ENCODE measurements around the gene TMEM179.

GRCh38 chr14:104557086-104557485, 47.5 kb downstream of the TMEM179 start:
- TF ChIP-seq, protein P1, sequence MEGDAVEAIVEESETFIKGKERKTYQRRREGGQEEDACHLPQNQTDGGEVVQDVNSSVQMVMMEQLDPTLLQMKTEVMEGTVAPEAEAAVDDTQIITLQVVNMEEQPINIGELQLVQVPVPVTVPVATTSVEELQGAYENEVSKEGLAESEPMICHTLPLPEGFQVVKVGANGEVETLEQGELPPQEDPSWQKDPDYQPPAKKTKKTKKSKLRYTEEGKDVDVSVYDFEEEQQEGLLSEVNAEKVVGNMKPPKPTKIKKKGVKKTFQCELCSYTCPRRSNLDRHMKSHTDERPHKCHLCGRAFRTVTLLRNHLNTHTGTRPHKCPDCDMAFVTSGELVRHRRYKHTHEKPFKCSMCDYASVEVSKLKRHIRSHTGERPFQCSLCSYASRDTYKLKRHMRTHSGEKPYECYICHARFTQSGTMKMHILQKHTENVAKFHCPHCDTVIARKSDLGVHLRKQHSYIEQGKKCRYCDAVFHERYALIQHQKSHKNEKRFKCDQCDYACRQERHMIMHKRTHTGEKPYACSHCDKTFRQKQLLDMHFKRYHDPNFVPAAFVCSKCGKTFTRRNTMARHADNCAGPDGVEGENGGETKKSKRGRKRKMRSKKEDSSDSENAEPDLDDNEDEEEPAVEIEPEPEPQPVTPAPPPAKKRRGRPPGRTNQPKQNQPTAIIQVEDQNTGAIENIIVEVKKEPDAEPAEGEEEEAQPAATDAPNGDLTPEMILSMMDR (IDR thresholded peaks at IDR 0.05; ENCODE audit: borderline replicate concordance, extremely low read depth, low read length, poor library complexity, severe bottlenecking) = no peak
- TF ChIP-seq EZH2 (IDR thresholded peaks at IDR 0.05; ENCODE audit: borderline replicate concordance, low read depth, low read length, severe bottlenecking) = no peak

All from DND-41 (cell line).